Mesenchymal stem cell (in vitro differentiated cells and primary cell): ENCODE data around the gene EXOC4.

Source experiments
- DNase-seq: peaks from one replicate; pipeline ENCODE4 v3.0.0-alpha.2; 2013
- H2AFZ ChIP-seq: one replicate; pipeline ENCODE4 v1.6.1; 2013; ENCODE audit warnings: low read depth, mild to moderate bottlenecking, control low read depth, inconsistent platforms, low read length, moderate library complexity
- H2AK5ac ChIP-seq: 2 replicates; pipeline ENCODE4 v1.6.1; 2013; ENCODE audit warnings: low read length, moderate library complexity, mild to moderate bottlenecking, inconsistent platforms; ENCODE audit not compliant: severe bottlenecking
- H2BK120ac ChIP-seq: one replicate; pipeline ENCODE4 v1.6.1; 2013; ENCODE audit warnings: low read depth, mild to moderate bottlenecking, inconsistent platforms, low read length, moderate library complexity
- H2BK12ac ChIP-seq, 2 experiments: one replicate each; pipeline ENCODE4 v1.6.1; 2013; ENCODE audit warnings: inconsistent platforms in 2 of 2, low read length in 2 of 2, mild to moderate bottlenecking in 2 of 2, moderate library complexity in 2 of 2, control low read depth in 1 of 2
- H2BK15ac ChIP-seq: one replicate; pipeline ENCODE4 v1.6.1; 2013; ENCODE audit warnings: mild to moderate bottlenecking, low read depth, inconsistent platforms; ENCODE audit not compliant: poor library complexity, severe bottlenecking
- H2BK5ac ChIP-seq: 2 replicates; pipeline ENCODE4 v1.6.1; 2013; ENCODE audit warnings: low read depth, mild to moderate bottlenecking, low read length, control low read depth, inconsistent platforms; ENCODE audit not compliant: poor library complexity, severe bottlenecking
- H3K14ac ChIP-seq, 2 experiments: one replicate each; pipeline ENCODE4 v1.6.1; 2013; ENCODE audit warnings: inconsistent platforms in 2 of 2, low read length in 2 of 2, control low read depth in 1 of 2, mild to moderate bottlenecking in 1 of 2, moderate library complexity in 1 of 2
- H3K18ac ChIP-seq, 2 experiments: one replicate each; pipeline ENCODE4 v1.6.1; 2013; ENCODE audit warnings: inconsistent platforms in 2 of 2, low read length in 2 of 2, control low read depth in 1 of 2, low read depth in 1 of 2, mild to moderate bottlenecking in 1 of 2
- H3K23ac ChIP-seq, 2 experiments: one replicate each; pipeline ENCODE4 v1.6.1; 2013; ENCODE audit warnings: inconsistent platforms in 2 of 2, low read length in 2 of 2, mild to moderate bottlenecking in 2 of 2, moderate library complexity in 2 of 2, control low read depth in 1 of 2
- H3K27ac ChIP-seq: 2 replicates; pipeline ENCODE4 v1.5.1; 2013; ENCODE audit warnings: mild to moderate bottlenecking, moderate library complexity, low read length, control low read depth, inconsistent platforms; ENCODE audit not compliant: poor library complexity, severe bottlenecking
- H3K27me3 ChIP-seq, 2 experiments: 2 replicates each; pipeline versions ENCODE4 v1.6.1 to v1.7.0; 2013; ENCODE audit warnings: low read length in 2 of 2, mild to moderate bottlenecking in 2 of 2, moderate library complexity in 2 of 2, control low read depth in 1 of 2, inconsistent platforms in 1 of 2; ENCODE audit not compliant: control insufficient read depth in 1 of 2, insufficient read depth in 1 of 2
- H3K36me3 ChIP-seq, 2 experiments: 2 replicates each; pipeline versions ENCODE4 v1.6.1 to v1.7.0; 2013; ENCODE audit warnings: low read length in 2 of 2, control low read depth in 1 of 2, inconsistent platforms in 1 of 2, low read depth in 1 of 2, mild to moderate bottlenecking in 1 of 2; ENCODE audit not compliant: insufficient read depth in 2 of 2, control insufficient read depth in 1 of 2
- H3K4ac ChIP-seq, 2 experiments: one replicate each; pipeline ENCODE4 v1.6.1; 2013; ENCODE audit warnings: inconsistent platforms in 2 of 2, low read length in 2 of 2, mild to moderate bottlenecking in 2 of 2, moderate library complexity in 2 of 2, control low read depth in 1 of 2, low read depth in 1 of 2
- H3K4me1 ChIP-seq: 2 replicates; pipeline ENCODE4 v1.6.1; 2013; ENCODE audit warnings: low read depth, low read length, control low read depth; ENCODE audit not compliant: control insufficient read depth, insufficient read depth
- H3K4me2 ChIP-seq: 2 replicates; pipeline ENCODE4 v1.6.1; 2013; ENCODE audit warnings: low read length, mild to moderate bottlenecking, inconsistent platforms; ENCODE audit not compliant: poor library complexity, severe bottlenecking
- H3K4me3 ChIP-seq, 2 experiments: 2 replicates each; pipeline versions ENCODE4 v1.5.1 to v1.7.0; 2013; ENCODE audit warnings: low read length in 2 of 2, mild to moderate bottlenecking in 2 of 2, control low read depth in 1 of 2, low read depth in 1 of 2; ENCODE audit not compliant: insufficient read depth in 1 of 2
- H3K79me1 ChIP-seq: replicated peaks from 2 replicates; pipeline ENCODE4 v1.6.1; 2013; ENCODE audit warnings: mild to moderate bottlenecking, control low read depth, low read length, inconsistent platforms; ENCODE audit not compliant: poor library complexity, severe bottlenecking
- H3K9ac ChIP-seq: 2 replicates; pipeline ENCODE4 v1.7.0; 2013; ENCODE audit warnings: mild to moderate bottlenecking, low read length, moderate library complexity
- H3K9me3 ChIP-seq: 2 replicates; pipeline ENCODE4 v1.7.0; 2013; ENCODE audit warnings: mild to moderate bottlenecking, low read length; ENCODE audit not compliant: control insufficient read depth
- H4K8ac ChIP-seq: one replicate; pipeline ENCODE4 v1.6.1; 2013; ENCODE audit warnings: inconsistent platforms, mild to moderate bottlenecking, low read length, moderate library complexity
- H4K91ac ChIP-seq: one replicate; pipeline ENCODE4 v1.6.1; 2013; ENCODE audit warnings: mild to moderate bottlenecking, low read length, inconsistent platforms
- WGBS: methylation state at CpG from one replicate; pipeline ENCODE4 v1.1.7; 2013; ENCODE audit warnings: mixed read lengths; 5-methylcytosine and 5-hydroxymethylcytosine counted together

EXOC4 gene

GRCh38 chr7:133572087-133572486 lies 319.2 kb downstream of the EXOC4 start:
- Histone ChIP-seq H2BK120ac (no peak overlapping the region), H3K27ac (no peak overlapping the region), H3K4me2 (no peak overlapping the region)

GRCh38 chr7:133572843-133573242 lies 320.0 kb downstream of the EXOC4 start:
- H3K14ac ChIP-seq: no peak overlapping the region
- H3K9me3 ChIP-seq: no peaks in the 10 kb centered on the region
- H3K27ac ChIP-seq: no peak overlapping the region
- H3K18ac ChIP-seq: no peak overlapping the region
- no peaks in the 10 kb centered on the region for H3K27me3 ChIP-seq
- H2BK12ac ChIP-seq: no peak overlapping the region
- H3K4me2 ChIP-seq: no peak overlapping the region
- no peak overlapping the region for H2BK120ac ChIP-seq
- H3K9ac ChIP-seq: no peak overlapping the region
- WGBS: no CpG with 5 or more reads among the region's 1 CpG
- H4K91ac ChIP-seq: no peak overlapping the region
- no peak overlapping the region for H3K23ac ChIP-seq
- H3K4me3 ChIP-seq: no peak overlapping the region
- no peaks in the 10 kb centered on the region for H3K36me3 ChIP-seq
- H3K4ac ChIP-seq: no peak overlapping the region
- H2AFZ ChIP-seq: no peak overlapping the region
- H2AK5ac ChIP-seq: no peak overlapping the region
- no peak overlapping the region for H2BK5ac ChIP-seq
- peaks cover 3% of the 10 kb centered on the region for H3K4me1 ChIP-seq
- H2BK15ac ChIP-seq: no peak overlapping the region
- no peak overlapping the region for H4K8ac ChIP-seq
- DNase-seq: no peak
- peaks cover 16% of the 10 kb centered on the region for H3K79me1 ChIP-seq

More at GRCh38 chr7:133572087-133572486, 319.2 kb downstream of the EXOC4 start:
- H4K8ac ChIP-seq: no peak overlapping the region
- no peak overlapping the region for H4K91ac ChIP-seq
- no peak overlapping the region for H2AK5ac ChIP-seq
- H3K27me3 ChIP-seq: no peaks in the 10 kb centered on the region
- H2BK15ac ChIP-seq: no peak overlapping the region
- H3K4me1 ChIP-seq: peaks cover 3% of the 10 kb centered on the region
- no peak overlapping the region for H2BK12ac ChIP-seq
- H3K4ac ChIP-seq: no peak overlapping the region
- peaks cover 19% of the 10 kb centered on the region for H3K79me1 ChIP-seq
- no peak overlapping the region for H3K23ac ChIP-seq
- H3K14ac ChIP-seq: no peak overlapping the region
- H3K9ac ChIP-seq: no peak overlapping the region
- no peak overlapping the region for H2BK5ac ChIP-seq
- H3K4me3 ChIP-seq: no peak overlapping the region
- no peaks in the 10 kb centered on the region for H3K9me3 ChIP-seq
- no peaks in the 10 kb centered on the region for H3K36me3 ChIP-seq
- DNase-seq: no peak
- no peak overlapping the region for H3K18ac ChIP-seq
- no peak overlapping the region for H2AFZ ChIP-seq

GRCh38 chr7:133573554-133574265 lies 320.8 kb downstream of the EXOC4 start:
- Histone ChIP-seq H3K4me1 (peaks cover 3% of the 10 kb centered on the region), H4K91ac (no peak overlapping the region), H3K23ac (no peak overlapping the region), H3K18ac (no peak overlapping the region), H3K27me3 (no peaks in the 10 kb centered on the region), H2BK15ac (no peak overlapping the region), H3K27ac (no peak overlapping the region), H3K4ac (no peak overlapping the region), H3K9me3 (no peaks in the 10 kb centered on the region), H2AK5ac (no peak overlapping the region), H3K79me1 (peaks cover 16% of the 10 kb centered on the region), H2BK120ac (no peak overlapping the region), H3K4me3 (no peak overlapping the region), H2BK12ac (no peak overlapping the region), H3K9ac (no peak overlapping the region), H3K14ac (no peak overlapping the region), H2BK5ac (no peak overlapping the region), H3K4me2 (no peak overlapping the region), H3K36me3 (no peaks in the 10 kb centered on the region), H2AFZ (no peak overlapping the region), H4K8ac (no peak overlapping the region)
- WGBS: 90% methylated on average over 3 of the region's 4 CpGs
- DNase-seq: no peak

GRCh38 chr7:133575726-133576440 lies 323.0 kb downstream of the EXOC4 start:
- Histone ChIP-seq H2BK120ac (no peak overlapping the region), H3K27me3 (no peaks in the 10 kb centered on the region), H2BK15ac (no peak overlapping the region), H3K36me3 (peaks cover 0 to 2% of the 10 kb centered on the region in 2 experiments), H4K8ac (no peak overlapping the region), H3K18ac (no peak overlapping the region), H3K27ac (no peak overlapping the region), H3K14ac (no peak overlapping the region), H3K9me3 (no peaks in the 10 kb centered on the region), H3K79me1 (peaks cover 16% of the 10 kb centered on the region), H2BK12ac (no peak overlapping the region), H3K4me2 (no peak overlapping the region), H3K4me1 (peaks cover 3% of the 10 kb centered on the region), H2BK5ac (no peak overlapping the region), H3K23ac (no peak overlapping the region), H2AK5ac (no peak overlapping the region), H3K9ac (no peak overlapping the region), H3K4me3 (no peak overlapping the region), H4K91ac (no peak overlapping the region), H3K4ac (no peak overlapping the region), H2AFZ (no peak overlapping the region)
- 83% methylated on average over 2 of the region's 4 CpGs for WGBS
- DNase-seq: no peak
